Stimulated activated CD4-positive, alpha-beta T cell treated with anti-CD3 and anti-CD28 coated beads, Interleukin-15, amount 100 ng/mL, for 24 hours (primary cell): ENCODE data around the gene CDH4.

ENCODE experiments used
- DNase-seq: peaks from one replicate; pipeline ENCODE4 v3.0.0-alpha.2; 2020

CDH4 gene

DNA sequence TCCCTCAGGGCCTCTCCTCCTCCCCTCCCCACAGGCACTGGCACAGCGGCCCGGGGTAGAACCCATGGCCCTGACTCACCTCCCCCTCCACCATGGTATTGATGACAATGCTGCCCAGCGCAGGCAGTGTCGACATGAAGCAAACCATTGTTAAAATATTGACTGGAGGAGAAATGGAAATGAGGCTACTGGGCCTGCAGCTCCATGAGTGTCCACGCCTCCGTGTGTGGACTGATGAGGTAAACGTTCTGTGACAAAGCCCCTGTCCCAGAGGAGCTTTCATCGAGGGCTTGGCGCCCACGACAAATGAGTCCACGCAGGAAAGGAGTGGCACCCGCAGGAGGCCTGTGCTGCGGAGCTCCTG lies 410.9 kb downstream of the CDH4 start:
- DNase-seq: no peak

DNA sequence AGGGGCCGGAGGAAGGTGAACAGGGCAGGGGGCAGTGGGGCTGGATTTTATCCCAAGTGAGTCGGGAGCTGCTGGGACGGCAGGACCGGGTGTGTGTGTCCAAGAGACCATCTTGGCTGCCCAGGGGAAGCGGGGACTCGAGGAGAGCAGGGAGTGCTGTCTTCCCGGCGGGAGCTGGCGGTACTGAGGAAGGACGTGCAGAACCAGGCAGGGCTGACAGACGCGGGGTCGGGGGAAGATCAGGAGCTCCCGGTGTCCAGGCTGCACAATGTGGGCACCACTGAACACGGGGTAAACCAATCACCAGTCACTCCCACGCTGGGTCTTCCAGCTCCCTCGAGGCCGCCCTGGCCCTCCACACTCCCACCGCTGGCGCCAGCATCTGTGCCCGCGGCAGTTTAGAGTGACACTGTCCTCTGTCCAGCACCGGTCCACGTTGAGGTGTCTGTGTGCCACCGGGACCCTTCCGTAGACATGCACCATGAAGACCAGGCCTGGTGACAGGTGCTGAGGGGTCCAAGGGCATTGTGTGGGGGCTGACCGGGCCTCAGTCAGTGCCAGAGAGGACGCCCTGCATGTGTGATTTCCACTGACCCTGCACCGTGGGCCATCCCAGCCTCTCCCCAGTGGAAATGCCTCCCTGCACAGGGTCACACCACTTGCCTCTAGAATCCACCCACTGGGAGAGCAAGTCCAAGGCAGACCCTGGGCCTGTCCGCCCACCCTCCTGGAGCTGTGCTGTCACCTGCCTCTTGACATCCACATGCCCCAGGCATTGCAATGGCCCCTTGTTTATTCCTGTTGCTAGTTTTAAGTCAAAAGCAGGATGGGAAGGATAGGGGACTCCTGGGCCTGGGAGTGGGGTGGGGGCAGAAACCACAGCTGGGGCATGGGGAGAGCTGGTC lies 411.7 kb downstream of the CDH4 start:
- DNase-seq: no peak

DNA sequence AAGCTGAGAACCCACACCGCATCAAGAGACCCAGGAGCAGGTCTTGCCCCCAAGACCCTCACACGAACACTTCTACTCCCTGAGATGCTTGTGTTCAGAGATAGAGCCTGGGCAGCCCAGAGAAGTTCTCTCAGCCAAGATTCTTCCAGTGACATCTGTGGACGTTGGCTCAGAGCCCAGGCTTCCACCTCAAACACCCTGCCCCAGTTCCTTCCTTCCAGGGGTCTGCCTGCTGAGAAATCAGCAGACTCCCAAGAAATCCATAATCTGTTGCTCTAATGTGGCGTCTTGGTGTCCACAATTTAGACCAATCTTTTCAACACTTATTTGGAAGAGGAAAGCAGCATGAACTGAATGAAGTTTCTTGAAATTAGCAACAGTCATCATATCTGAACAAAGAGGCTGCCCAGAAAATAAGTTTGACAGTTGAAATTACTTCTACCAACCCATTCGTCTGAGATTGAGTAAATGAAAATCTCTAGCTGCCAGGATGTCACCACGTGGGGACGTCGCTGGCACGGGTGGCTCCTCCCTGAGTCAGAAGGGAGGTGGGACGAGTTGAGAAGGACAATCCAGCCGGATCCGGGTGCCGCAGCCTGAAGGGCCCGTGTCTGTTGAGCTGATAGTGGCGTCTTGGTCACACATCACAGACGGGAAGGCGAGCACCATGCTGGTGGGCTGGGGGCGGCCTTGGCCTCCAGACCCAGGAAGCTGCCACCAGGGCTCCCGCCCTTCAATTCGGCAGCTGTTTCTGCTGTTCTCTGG lies 412.7 kb downstream of the CDH4 start:
- DNase-seq: no peak

DNA sequence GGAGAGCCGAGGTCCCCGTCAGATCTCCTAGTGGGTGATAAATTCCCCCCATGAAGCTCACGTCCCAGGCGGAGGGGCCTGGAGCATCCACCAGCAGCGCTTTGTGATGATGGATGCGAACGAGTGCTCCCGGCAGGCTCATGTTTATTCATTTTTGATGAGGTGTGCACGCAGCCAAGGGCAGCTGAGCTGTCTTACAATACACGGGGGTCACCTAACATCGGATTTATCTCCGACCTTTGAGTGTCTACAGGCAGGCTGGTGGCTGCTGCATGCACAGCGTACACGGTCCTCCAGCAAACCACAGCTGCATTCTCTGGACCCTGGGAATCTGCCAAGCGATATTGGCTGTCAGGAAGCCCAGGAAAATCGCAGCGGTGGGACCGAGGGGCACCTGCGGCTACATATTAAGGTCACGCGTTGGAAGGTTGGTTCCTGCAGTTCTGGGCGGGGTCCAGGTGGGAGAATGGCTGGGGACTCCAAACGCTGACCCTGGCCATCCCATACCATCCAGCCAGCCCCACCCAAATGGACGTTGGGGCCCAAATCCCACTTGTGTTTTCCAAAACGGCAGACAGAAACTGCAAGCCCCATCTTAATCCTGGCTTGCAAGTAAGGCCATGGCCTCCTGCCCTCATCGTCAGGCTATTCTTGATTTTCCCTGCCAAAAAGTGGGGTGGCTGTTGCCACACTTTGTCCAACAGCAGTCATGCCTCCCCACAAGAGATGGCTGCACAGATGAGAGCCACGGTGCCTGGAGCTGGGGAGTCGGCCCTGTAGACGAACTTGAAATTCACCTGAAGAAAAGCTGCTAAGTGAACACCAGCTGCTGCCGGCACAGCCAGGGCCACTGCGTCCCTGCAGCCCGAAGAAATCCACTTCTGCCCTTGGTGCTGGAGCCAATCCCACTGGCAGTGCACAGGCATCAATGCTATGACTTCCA lies 413.7 kb downstream of the CDH4 start:
- DNase-seq: no peak

DNA sequence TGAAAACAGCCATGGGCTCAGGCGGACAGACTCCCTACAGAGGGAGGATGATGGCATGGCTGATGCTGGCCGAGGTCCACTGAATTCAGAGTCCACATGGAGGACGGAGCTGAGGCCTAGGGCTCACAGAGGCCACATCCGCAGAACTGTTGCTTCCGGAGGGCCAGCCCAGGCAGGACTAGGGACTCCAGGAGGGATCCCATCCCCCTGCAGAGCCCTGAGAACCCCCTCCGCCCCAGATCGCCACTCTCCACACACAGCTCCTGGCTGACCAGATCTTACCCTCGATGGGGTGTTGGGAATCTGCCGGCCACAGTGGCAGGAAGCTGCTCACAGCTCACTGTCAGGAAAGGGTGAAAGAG lies 414.4 kb downstream of the CDH4 start:
- no peak for DNase-seq

DNA sequence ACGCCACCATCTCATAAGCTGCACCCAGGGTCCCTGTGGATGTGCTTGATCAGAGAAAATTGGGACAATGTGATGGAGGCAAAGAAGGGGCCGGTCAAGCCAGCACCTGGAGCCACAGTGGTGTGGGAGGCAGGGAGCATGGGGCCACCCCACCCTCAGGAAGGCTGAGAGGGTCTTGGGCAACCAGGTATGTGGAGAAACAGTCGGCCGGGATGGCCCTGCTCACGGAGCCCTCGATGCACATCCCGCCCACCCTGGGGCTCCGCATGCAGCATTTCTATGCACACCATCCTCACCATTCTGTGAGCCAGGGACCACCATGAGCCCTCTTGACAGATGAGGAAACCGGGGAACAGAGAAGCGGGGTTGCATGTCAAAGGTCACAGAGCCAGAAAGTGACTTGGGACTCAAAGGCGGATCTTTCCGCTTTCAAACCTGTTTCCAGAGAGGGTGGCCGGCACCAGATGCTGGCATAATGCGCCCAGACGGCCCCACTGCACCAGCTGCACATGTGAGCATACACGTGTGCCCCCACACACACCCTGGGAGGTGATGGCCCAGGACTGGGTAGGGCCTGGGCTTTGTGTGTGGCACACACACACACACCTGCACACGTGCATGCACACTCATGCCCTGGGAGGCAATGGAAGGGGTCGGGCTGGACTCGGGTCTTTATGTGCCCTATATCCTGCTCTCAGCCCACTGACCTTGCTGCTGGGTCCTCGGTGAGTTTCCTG lies 415.2 kb downstream of the CDH4 start:
- no peak for DNase-seq

DNA sequence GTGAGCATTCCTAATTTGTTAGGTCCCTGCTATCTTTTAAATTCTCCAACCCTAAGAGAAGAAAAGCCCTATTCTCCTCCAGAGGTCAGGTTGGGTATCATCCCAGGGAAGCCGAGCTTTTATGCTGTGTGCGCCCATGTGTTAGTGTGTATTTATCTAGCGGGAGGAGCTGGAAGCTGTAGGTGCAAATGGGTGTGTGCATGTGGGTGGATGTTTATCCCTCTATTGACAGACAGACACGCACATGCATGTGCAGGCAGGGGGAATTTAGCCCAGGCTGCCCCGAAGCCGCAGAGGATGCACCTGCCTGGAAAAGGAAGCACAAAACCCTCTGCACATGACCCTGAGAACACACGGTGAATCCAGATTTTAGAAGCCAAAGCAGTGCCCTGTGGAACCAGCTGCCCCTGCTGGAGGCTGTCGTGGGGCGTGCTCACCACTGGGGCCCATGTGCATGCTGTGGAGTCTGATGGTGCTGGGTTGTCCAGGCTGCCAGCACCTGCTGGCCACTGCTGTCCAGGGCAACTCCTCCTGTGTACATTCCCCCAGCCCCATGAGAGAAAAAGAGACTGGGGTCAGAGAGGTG lies 416.1 kb downstream of the CDH4 start:
- DNase-seq: no peak

DNA sequence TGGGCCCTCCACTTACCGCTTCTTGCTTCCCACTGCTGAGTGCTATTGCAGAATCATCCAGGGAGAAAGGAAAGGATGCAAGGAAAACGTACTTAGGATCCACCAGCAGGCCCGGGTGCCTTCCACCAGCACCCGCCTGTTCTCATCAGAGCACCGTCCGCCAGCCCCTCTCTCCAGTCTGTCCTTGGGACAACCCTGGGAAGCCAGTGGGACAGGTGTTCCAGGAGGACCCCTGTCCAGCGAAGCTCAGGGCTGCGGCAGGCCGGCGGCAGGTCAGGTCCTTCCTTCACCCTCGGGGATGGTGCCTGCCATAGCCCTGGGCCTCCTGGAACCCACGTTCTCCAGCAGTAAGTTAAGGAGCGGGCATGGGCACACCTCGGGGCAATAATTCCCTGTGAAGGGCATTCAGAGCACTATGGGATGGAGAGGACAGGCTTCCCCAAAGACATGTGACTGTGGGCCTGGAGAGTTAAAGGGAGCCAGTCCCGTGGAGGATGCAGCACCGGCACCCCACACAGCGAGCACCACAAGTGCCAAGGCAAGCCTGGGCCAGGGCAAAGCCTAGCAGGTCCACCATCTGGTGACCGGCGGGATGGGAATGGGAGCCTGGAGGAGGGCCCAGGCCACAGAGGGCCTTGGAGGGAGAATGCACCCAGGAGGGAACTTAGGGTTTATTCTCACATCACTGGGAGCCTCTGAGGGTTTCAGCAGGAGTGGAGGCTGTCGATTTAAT lies 416.9 kb downstream of the CDH4 start:
- DNase-seq: no peak

DNA sequence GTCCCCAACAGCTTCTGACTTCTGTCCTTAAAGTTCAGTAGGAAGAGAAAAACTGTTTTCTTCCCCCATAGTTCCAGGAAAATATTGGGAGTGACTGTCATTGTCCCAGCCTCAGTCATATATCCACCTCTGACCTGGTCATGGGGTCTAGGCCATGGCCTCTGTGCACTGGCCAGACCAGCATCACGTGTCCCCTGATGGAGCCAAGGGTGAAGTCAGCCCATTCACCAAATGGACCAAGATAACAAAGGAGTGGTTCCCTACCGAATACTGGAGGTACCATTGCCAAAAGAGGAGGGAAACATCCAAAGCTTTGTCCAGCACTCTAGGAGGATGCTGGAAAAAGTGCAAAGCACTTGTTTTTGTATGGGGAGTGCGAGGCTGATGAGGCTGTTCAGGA lies 418.2 kb downstream of the CDH4 start:
- DNase-seq: no peak

DNA sequence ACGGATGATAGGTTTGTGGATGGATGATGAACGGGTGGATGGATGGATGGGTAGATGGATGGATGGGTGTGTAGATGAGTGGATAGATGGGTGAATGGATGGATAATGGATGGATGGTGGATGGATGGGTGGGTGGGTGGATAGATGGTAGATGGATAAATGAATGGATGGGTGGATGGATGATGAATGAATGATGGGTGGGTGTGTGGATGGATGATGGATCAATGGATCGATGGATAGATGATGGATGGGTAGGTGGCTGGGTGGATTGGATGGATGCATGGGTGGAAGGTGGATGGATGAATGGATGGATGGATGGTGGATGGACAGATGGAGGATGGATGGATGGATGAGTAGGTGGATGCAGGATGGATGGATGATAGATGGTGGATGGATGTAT lies 419.5 kb downstream of the CDH4 start:
- no peak for DNase-seq

DNA sequence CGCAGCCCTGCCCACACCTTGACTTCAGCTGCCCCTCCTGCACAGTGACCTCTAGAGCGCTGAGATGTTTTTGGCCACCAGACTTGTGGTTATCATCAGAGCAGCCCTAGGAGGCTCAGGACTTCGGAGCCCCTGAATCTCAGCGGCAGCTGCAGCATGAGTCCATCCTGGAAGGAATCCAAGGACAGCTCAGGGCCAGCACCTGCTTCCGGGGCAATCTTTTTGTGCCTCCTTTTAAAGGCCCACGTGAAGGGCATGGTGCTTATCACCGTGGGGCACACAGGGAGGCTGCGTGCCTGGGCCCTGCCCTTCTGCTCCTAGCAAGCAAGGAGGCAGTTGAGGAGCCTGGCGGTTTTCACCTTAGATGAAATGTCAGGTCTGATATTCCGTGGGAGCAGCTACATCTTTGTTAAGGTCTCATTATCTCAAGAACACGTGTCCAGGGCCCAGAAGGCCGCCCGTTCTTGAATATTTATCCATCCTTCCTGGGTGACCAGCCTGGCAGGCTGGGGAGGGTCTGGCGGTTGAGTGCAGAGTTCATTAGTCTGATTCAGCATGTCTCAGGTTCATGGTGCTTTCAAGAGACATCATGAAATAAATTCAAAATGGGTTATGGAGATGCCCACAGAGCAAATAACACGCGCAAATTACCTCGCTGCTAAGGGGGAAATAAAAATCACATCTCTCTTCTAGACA lies 421.2 kb downstream of the CDH4 start:
- DNase-seq: no peak

DNA sequence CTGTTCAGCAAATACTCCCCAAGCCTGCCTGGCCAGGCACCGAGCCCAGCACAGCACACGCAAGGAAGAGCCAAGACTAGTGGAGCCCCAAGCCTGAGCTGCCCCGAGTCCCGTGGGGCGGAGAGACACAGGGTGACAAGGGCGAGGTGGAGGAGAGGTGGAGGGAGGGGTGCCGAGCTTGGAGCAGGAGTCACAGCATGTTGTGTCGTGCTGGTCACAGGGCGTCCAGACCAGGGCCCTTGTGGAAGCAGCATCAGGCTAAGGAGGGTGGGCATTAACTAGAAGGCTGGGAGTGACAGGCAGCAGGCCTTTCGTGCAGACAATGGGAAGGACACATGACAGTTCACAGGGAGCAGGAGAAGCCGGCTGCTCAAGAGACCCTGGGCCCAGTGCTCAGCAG lies 422.1 kb downstream of the CDH4 start:
- DNase-seq: no peak

DNA sequence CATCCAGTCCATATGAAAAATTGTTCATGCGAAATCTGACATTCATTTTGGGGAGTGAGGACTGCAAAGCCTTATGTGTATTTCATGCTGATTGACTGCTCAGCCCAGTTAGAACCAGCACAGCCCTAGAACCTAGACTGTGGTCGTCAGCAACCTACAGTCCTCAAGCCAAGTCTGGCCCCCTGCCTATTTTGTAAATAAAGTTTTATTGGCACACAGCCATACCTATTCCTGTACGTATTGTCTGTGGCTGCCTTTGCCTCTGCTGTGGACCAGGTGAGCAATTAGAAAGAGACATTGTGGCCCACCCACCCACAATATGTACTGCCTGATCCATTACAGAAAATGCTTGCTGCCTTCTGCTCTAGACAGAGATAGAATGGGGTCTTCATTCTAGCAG lies 422.6 kb downstream of the CDH4 start:
- DNase-seq: no peak

DNA sequence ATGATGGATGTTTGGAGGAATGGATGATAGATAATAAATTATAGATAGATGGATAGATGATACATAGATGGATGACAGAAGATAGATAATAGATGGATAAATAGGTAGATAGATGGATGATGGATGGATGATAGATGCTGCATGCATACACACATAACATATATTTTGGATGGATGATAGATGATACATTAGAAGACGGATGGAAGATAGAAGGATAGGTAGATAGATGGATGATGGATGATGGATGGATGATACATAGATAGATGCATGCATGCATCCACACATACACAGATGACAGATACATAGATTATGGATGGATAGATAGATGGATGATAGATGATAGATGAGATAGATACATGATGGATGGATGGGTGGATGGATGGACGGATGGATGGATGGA lies 425.9 kb downstream of the CDH4 start:
- DNase-seq: no peak

DNA sequence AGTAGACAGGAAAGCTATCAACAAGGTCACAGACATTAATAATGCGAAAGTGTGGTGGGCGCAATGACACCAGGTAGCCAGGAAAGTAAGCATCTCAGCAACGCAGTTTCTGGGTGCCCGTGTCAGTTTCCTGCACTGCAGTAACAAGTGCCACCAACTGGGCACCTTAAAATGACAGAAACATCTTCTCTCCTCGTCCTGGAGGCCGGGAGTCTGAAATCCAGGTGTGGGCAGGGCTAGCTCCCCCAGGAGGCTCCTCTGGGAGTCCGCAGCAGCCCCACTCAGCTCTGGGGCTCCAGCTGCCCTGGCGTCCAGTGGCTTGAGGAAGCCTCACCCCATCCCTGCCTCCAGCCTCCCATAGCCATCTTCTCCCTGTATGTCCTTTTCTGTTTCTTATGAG lies 426.4 kb downstream of the CDH4 start:
- DNase-seq: no peak

DNA sequence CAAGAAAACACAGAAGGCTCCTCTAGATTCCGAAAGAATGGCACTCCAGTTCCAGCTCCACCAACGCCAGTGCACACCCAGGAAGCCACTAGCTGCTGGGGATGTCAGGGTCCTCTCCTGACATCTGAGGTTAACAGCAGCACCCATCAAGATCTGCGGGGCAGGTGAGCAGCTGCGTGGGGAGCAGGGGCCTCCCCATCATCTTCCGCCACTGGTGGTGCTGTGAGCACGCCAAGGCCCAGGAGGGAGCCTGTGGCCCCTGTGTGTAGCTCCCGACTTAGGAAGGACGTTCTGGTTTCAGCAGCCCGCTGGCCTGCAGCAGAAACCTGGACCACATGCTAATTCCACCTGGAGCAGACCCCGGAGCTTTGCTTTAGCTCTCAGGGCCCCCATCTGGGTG lies 427.4 kb downstream of the CDH4 start:
- DNase-seq: no peak

DNA sequence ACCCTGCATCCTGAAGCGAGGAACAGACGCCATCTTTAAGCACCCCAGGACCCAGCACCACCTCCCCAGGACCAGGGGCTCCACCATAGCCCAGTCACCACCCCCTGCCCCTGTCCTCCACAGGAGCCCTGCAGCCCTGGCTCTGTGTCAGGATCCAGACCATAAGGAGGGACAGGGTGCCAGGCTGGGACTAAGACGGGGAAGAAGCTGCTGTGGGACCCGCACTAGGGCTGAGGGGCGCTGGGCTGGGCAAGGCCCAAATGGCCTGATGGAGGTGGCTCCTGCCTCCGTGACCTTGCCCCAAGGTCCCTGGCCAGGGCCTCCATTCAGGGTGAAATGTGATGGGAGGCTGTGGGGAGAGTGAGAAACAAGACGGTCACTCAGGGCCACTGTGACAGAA lies 428.0 kb downstream of the CDH4 start:
- DNase-seq: no peak

DNA sequence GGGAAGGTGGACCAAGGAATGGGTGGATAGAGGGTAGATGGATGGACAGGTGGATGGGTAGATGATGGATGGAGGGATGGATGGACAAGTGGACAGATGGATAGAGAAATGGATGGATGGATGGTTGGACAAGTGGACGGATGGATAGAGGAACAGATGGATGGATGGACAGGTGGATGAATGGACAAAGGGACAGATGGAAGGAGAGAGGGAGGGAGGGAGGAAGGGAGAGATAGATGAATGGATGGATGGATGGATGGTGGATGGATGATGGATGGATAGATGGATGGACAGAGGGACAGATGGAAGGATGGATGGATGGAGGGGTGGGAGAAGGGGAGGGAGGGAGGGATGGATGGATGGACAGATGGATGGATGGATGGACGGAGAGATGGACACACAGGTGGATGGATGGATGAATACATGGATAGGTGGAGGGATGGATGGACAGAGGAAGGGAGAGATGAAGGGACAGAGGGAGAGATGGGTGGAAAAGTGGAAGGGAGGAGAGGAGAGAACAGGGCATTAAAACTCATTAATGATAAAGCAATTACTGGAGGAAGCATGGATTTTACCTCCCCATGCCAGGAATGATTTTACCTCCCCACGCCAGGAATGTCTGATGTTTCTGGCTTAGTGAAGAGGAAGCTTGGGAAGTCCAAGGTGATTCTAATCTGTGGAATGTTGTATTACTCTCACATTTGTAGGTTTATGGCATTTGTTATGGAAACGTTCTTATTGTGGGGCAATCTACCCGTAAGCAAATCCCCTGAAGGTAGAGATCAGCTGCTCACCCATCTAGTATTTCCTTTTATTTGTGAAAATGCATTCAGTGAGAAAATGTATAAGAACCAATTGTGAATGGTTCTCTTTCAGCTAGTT lies 430.3 kb downstream of the CDH4 start:
- no peak for DNase-seq

DNA sequence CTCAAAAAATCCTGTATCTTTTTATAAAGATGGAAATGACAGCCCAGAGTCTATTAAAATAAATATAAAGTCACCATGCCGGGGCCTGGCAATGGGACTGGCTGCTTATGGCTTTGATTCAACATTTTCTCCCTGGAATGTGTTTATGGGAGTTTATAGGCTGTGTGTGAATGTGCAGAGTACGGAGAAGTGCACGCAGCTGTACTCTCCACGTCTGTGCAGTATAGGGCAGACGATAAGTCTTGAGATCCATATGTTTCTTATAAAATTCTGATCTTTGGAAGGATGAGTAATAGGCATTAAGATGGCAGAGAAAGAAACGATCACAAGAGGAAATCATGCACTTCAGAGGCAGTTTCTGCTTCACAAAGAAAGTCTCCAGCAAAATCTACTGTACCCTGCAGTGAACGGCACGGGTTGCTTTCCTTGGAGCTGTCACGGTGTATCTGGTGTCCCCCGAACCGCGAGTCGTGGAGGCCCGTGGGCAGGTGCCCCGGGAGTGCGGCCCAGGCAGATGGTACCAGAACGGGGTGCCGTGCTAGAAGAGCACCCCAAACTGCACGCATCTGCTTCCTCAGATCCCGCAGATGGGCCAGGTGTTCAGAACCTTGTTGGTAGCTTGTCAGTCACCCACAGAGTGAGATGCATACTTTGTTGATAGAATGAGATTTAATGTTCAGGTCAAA lies 431.1 kb downstream of the CDH4 start:
- no peak for DNase-seq
